HEK293T (cell line): ENCODE data around the gene NRP1.

Experiments used
- BHLHE40 ChIP-seq: fragments of 450-650 bp; IDR thresholded peaks from 2 replicates; pipeline ENCODE4 v1.6.1; 2016; ENCODE audit warnings: mild to moderate bottlenecking, moderate library complexity, borderline replicate concordance
- CTBP1 ChIP-seq: fragments of 450-650 bp; IDR thresholded peaks from 2 replicates; pipeline ENCODE4 v1.6.1; 2016; ENCODE audit warnings: borderline replicate concordance
- FOXA1 ChIP-seq: fragments of 450-650 bp; IDR thresholded peaks from 2 replicates; pipeline ENCODE4 v1.6.1; 2016; ENCODE audit warnings: mild to moderate bottlenecking
- FOXK2 ChIP-seq: fragments of 450-650 bp; IDR thresholded peaks from 2 replicates; pipeline ENCODE4 v1.6.1; 2016; ENCODE audit warnings: mild to moderate bottlenecking
- FOXM1 ChIP-seq: fragments of 450-650 bp; IDR thresholded peaks from 2 replicates; pipeline ENCODE4 v1.6.1; 2017; ENCODE audit warnings: mild to moderate bottlenecking, borderline replicate concordance
- NFRKB ChIP-seq: fragments of 450-650 bp; IDR thresholded peaks from 2 replicates; pipeline ENCODE4 v1.6.1; 2016; ENCODE audit warnings: mild to moderate bottlenecking, moderate library complexity
- TF ChIP-seq, protein P1 (sequence below): fragments of 450-650 bp; IDR thresholded peaks from 2 replicates; pipeline ENCODE4 v1.6.1; 2016

DNA sequence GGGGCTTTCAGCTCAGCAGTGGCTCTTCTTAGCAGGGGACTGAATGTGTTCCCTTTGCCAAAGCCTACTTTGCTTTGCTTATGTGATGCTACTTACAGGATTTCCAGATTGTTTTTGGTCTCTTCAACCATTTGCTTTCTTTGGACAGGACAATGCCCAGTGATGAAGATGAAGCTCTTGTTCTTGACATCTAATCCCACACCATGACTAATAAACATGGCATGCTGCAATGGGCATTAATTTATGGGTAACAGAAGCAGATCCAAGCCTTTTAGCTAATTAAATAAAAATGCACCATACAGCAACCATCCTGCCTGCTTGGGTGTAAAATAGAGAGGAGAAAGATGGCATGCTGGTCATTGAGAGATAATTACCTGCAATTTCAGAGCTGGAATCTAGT is 200.9 kb downstream of the NRP1 start:
- TF ChIP-seq BHLHE40 (no peak), FOXK2 (no peak), CTBP1 (no peak), NFRKB (no peak), FOXM1 (no peak), FOXA1 (no peak)
- TF ChIP-seq, protein P1, sequence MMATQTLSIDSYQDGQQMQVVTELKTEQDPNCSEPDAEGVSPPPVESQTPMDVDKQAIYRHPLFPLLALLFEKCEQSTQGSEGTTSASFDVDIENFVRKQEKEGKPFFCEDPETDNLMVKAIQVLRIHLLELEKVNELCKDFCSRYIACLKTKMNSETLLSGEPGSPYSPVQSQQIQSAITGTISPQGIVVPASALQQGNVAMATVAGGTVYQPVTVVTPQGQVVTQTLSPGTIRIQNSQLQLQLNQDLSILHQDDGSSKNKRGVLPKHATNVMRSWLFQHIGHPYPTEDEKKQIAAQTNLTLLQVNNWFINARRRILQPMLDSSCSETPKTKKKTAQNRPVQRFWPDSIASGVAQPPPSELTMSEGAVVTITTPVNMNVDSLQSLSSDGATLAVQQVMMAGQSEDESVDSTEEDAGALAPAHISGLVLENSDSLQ = no peak
